GDM1 (cell line): Measurements from ENCODE around the gene CEACAM21.
"Not testable (repeated sequence)": the region's sequence is repeated elsewhere in the genome, so short reads cannot be mapped to it uniquely, and the experiment has no call there.

Experiments used
- DNase-seq: peaks from one replicate; lab custom pipeline; 2025; lab: John Stamatoyannopoulos, UW

CEACAM21 gene

DNA sequence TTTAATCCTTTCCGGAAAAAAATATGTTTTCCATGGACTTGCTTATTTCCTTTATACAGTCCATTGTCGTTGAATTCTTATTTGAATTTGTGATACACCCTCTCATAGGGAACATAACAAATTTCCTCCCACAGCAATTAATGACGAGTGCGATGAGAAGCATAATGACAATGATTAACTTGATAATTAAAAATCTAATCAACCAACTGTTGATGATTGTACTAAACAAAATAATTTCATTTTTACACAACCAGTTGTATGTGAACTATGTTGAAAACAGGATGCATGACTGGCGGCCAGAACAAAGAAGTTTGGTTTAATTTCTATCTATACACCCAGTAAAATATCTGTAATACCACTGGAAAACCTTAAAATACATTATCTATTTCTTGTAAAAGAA, 26.1 kb upstream of the CEACAM21 start:
- DNase-seq: no peak

DNA sequence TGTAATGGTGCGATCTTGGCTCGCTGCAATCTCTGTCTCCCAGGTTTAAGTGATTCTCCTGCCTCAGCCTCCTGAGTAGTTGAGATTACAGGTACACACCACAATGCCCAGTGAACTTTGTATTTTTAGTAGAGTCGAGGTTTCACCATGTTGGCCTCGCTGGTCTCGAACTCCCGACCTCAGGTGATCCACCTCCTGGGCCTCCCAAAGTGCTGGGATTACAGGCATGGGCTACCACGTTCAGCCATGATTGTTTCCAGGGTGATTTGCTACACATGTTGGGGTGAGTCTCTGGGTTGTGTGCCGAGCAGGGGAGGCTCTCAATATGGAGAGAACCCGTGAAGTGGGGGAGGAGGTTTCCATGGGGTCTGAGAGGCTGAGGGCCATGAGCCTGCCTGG, 24.8 kb upstream of the CEACAM21 start:
- no peak for DNase-seq

DNA sequence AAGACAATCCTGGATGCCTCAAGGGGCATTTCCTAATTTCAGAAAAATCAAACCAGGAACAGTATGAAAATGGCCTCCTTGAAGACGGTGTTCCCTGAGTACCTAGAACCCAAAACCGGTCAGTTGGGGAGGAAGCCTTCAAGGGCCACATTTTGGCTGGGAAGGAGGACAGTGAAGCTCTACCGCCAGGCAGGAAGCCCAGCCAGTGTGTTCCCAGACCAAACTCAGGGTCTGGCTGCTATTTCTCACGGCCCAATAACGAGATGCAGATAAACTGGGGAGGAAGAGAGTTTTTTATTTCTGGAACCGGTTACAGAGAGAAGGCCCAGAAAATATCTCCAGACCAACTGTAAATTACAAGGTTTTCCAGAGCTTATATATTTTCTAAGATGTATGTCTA, 24.3 kb upstream of the CEACAM21 start:
- DNase-seq: no peak

DNA sequence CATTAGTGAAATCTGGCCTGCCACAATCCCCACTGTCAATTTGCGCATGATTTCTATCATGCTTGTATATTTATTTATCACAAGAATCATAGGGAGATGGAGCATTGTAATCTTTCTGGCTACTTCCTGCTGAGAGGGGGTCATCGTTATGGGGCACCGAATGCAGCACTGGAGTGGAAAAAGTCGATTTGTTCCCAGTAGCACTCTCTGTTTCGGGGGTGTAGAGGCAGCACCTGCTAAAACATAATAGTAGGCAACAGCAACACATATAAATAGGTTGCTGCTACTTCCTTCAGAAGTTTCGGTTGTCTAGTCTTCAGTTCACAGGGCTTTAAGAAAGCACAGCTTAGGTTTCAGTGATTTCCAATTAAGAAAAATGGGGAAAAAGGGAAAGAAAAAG, 23.4 kb upstream of the CEACAM21 start:
- DNase-seq: no peak

DNA sequence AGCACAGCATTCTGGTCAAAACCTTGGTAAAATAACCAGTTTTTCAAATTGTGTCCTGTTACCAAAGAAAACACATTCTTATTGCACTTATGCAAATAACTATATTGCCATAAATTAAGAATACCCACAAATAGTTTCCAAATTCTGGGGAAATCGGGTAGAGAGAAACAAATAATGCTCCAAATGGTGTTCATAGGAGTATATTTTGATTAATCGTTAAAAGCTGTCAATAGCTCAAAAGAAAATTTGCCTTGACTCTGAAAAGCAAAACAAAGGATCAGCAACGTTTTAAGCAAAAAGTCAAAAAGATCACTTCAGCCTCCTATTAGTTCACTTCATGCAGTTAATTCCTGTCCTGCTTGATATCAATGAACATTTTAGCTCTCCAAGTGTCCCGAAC, 22.2 kb upstream of the CEACAM21 start:
- DNase-seq: no peak

DNA sequence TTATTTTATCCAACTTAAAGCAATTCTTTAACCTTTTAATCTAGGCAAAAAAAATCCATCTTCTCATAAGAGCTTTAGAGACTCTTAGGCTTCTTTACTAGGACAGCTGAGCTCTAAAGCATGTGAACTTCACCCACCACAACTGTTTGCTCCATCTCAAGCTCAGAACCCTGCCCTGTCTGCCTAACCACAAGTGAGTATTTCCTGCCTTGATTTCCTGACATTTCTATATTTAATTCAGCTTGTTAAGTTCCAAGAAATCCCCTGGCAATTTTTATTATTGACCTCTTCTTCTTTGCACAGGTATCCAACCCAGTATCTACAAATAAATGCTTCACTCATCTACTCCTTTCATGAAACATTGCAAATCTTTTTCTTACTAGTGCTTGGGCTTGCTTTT, 21.1 kb upstream of the CEACAM21 start:
- DNase-seq: peak; percentile 64

DNA sequence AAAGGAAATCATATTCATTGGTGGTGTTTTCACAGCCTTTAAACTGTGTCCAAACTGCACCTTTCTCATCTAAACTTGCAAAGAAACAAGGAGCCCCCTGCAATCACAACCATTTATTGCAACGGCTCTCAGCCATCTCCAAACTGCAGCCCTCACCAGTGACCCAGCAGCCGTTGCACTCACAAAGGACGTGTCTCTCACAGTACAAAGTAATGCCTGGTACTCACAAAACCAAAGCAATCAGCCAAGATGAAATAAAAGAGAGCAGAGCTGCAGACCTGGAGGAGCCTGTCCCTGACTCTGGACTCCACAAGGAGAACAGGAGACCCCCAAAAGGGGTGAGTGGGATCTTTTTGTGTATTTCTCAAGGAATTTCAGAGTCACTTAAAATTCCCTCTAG, 20.2 kb upstream of the CEACAM21 start:
- no peak for DNase-seq

DNA sequence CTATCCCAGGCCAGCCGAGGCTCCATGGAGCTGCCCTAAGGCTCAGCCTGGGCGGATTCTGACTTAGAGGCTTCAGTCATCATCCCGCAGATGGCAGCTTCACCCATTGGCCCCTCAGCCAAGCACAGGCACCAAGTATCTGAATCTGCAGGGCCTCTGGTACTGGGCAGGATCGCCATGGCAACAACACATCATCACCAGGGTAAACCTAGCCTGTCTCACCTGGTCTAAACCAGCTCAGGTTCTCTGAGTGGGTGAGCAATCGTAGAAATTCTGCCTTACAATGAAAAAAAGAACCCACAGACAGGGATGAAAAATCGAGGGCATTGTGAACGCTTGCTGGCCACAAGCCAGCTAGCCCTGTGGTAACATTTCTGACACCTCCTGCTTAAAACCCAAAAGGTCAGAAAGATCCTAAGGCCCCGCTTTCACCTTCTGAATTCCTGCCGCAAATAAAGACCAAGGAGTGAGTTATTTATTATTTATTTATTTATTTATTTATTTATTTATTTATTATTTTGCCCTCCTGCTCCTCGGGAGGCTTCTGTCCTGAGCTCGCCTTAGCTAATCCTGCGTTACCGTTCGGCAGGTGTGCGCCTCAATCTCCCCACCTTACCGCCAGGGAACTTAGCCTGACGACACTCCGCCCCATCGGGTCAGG, 12.0 kb upstream of the CEACAM21 start:
- no peak for DNase-seq

DNA sequence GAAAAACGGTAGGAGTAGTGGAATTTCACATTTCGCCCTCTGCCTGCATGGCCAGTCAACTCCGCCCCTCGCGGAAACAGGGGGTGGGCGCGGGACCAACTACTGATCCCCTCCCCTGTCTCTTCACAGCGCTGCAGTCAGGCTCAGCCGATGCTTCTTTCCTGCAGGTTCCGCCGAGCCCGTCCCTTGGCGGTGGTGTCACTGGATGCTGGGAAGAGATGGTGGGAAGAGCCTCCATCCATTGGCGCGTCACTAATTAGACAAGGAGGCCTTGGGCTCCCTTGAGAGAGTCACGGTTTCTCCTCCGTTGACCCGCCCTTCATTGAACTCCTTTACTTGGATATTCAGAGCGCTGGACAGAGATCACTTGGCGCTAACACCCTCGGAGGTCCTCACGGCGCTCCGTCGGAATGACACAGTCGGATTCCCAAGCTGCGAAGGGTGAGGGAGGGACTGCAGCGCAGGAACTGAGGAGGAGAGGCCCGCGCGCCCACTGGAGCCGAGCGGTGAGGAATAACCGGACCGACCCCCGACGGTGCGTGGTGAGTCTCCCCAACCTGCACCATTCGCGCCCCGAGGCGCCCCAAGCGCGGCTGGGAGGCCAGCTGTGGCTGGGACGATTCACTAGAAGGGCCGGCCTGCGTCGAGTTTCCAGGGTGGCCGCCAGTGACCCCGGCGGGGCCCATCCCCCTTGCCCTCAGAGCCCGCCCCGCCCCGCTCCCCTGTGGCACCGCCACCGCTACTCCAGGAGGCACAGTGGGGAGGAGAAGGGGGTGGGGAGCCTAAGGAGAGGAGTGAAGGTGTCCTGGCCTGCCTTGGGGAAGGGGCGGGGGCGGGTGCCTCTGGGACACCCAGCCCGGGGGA, 11.2 kb upstream of the CEACAM21 start:
- no peak for DNase-seq

DNA sequence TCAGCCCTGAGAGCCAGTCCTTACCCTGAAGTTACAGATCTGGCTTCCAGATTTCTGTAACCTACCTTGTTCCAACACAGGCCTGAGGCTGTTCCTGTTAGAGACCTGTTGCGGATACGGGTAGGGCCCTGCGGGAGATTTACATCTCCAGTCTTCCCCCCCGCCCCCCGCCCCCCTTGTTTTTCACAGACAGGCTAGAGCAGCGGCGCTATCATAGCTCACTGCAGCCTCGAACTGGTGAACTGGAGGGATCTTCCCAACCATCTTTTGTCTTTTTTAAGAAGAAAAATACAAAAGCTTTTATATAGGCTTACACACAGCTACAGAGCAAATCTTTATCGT, 10.6 kb upstream of the CEACAM21 start:
- no peak for DNase-seq

DNA sequence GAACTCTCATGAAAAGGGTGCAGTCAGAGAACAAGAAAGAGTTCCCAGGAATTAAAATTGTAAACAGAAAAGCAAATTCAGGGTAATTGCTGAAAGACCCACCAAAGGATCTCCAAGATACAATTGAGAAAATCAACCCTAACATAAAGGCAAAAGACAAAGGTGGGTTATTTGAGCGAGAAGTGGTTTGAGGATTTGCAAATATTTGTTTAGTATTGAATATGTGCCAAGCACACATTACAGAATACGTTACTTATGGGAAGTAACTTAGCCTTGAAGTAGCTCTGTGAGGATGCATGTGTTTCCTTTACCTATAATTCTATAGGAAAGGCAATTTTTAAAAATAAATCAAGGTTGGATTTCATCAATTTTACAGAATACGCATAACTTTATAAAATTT, 10.0 kb upstream of the CEACAM21 start:
- DNase-seq: no peak

DNA sequence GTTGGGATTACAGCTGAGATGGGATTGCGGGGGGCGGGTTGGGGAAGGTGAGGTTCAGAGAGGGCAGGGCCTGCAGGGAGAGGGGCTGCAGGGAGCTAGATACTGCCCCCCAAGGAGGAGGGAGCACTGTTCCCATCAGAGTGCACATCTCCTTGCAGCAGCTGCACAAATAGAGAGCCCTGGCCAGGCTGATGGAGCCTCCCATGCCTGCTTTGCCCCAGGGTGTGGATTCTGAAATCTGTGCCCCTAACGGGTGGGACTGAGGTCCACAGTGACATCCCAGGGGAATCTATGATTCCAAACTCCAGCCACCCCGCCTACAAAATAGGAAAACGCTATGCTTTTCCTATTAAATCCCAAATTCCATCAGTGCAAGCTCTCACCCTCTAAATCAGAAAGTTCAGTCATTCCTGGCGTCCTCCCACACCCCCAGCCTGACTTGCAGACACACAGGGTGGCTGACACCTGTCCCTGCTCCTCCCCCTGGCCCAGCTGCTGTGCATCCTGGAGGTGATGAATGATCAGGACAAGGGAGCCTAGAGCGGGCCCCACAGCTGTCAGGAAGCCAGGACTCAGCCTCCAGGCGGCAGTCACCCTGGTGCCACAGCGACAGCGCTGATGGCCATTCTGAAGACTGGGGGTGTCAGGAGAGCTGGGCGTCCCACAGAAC, 6.3 kb upstream of the CEACAM21 start:
- DNase-seq: no peak

DNA sequence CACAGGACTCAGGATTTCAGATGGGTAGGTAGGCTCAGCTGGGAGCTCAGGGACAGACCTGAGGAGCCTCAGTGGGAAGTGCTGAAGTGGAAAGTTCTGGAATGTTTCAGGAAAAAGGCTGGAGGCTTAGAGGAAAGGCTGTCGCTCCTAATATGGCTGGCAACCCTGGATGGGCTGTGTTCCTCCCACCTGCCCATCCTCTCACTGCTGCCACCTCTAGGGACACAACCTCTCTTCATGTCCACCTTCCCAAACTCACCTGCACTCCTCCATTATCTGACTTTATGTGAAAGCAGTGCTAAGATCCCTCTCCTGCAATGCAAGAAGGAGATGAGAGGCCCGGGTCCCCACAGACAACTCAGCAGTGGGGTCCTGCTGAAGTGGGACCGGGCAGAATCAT, 5.8 kb upstream of the CEACAM21 start:
- DNase-seq: no peak

DNA sequence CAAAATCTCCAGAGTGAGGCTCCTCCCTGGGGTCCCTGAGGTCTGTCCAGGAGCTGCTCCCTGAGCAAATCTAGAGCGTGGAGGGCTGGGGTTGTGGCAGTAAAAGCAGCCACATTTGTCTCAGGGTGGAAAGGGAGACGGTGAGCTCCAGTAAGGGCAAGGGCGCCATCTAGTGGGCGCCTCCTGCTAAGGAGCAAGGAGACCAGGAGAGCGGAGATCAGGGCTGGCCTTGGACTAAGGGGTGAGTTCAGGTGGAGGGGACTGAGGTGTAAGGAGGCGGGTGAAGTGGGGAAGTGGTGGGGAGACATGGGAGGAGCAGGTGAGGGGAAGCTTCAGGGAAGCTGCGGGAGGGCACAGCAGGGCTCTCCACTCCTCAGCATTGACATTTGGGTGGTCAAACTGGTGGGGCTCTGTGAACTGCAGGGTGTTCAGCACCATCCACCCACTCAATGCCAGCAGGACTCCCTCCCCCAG, 5.3 kb upstream of the CEACAM21 start:
- peak; percentile 74 for DNase-seq

DNA sequence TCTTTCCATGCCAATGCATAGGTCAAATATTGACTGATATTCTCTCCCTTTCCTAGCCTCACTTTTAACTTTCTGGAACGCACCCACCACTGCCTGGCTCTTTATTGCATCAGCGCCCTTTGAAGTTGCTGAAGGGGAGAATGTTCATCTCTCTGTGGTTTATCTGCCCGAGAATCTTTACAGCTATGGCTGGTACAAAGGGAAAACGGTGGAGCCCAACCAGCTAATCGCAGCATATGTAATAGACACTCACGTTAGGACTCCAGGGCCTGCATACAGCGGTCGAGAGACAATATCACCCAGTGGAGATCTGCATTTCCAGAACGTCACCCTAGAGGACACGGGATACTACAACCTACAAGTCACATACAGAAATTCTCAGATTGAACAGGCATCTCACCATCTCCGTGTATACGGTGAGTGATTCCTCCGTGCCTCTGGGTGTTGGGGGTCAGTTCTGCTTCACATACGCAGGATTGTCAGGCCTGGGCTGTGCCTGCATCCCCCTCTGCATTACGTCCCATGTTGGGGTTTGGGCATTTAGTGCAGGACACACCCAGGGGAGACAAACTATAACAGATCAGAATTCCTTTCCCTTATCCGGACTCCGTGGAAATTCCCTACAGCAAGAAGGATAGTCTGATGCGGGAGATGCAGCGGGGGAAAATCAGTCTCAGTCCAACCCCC, 1.3 kb downstream of the CEACAM21 start:
- no peak for DNase-seq

DNA sequence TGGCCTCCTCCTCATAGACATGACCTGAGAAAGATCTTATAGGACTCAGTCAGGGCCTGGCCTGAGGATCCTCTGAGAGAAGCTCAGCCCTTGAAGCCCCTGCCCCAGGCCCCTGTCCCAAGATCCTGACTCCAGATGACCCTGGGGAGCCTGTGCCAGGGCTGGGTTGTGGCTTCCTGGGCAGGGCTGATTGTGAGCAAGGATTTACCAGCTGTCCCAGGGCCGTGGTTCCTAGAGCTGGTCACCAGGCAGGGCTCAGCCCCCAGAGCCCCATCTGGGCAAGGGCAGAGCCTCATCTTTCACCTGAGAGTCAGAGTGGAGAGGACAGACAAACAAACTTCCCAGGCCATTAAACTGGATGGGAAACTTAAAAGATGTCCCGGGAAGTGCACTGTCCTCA, 1.9 kb downstream of the CEACAM21 start:
- no peak for DNase-seq

DNA sequence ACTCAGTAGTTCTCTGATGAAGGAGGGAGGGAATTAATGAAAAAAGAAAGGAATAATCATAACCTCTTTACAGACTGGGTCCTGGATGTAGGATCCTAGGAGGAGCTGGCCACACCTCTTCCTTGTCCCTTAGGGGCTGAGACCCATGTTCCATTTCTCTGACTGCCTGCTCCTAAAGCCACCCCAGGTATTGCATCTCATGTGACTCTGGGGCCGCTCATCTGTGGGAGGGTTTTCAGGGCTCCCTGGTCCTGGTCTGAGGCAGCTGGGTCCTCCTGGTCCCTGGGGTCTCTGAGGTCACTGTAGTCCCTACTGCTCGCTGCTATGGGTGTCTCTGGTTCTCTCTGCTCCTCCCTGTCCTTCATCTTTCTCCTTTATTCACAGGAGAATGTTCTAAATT, 2.9 kb downstream of the CEACAM21 start:
- no peak for DNase-seq

DNA sequence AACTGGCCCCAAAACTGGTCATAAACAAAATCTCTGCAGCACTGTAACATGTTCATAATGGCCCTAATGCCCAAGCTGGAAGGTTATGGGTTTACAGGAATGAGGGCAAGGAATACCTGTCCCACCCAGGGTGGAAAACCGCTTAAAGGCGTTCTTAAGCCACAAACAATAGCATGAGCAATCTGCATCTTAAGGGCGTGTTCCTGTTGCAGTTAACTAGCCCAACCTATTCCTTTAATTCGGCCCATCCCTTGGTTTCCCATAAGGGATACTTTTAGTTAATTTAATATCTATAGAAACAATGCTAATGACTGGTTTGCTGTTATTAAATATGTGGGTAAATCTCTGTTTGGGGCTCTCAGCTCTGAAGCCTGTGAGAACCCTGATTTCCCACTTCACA, 5.1 kb downstream of the CEACAM21 start:
- DNase-seq: not testable (repeated sequence)

DNA sequence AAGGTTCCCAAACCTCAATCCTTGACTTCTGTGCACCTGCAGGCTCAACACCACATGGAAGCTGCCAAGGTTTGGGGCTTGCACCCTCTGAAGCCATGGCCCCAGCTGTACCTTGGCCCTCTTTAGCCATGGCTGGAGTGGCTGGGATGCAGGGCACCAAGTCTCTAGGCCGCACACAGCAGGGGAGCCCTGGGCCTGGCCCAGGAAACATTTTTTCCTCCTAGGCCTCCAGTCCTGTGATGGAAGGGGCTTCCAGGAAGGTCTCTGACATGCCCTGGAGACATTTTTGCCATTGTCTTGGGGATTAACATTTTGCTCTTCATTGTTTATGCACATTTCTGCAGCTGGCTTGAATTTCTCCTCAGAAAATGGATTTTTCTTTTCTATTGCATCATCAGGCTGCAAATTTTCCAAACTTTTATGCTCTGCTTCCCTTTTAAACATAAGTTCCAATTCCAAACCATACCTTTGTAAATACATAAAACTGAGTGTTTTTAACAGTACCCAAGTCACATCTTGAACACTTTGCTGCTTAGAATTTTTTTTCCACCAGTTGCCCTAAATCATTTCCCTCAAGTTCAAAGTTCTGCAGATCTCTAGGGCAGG, 6.7 kb downstream of the CEACAM21 start:
- DNase-seq: not testable (repeated sequence)

DNA sequence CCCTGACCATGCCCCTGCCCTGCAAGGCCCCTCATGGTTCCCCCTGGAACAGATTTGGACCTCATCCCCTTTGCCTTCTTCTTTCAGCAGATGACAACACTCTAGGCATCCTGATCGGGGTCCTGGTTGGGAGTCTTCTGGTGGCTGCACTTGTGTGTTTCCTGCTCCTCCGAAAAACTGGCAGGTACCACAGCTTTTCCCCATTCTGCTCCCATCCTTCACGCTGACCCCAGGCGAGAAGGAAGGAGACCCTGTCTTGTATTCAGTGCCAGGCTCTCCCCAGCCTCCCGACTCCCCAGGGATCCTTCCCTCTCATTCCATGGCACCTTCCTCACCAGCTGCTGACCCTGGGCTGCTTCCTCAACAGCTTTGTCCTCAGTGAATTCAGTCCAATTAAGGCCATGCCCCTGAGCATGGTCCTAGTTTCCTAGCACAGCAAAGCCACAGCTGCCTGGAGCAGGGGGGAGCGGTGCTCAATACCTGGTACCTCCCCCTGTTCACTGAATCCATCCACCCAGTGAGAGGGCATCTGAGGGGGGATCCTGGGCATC, 8.4 kb downstream of the CEACAM21 start:
- no peak for DNase-seq

DNA sequence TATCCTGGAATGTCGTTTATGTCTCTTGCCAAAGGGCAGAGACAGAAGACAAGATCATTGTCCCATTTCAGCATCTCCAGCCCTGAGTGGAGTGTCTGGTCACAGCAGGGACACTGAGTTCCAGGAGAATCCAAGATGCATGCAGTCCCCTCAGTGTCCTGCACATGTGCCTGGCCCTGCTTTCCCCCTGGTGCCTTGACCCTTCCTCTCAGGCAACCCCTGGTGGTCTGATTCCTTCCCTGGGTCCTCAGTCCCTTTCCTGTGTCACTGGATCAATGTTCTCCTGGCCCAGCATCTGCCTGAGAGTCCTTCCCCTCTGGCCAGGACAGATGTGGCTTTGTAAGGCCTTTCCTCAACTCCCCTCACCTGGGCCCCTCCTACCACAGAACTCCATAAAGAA, 9.0 kb downstream of the CEACAM21 start:
- DNase-seq: no peak

DNA sequence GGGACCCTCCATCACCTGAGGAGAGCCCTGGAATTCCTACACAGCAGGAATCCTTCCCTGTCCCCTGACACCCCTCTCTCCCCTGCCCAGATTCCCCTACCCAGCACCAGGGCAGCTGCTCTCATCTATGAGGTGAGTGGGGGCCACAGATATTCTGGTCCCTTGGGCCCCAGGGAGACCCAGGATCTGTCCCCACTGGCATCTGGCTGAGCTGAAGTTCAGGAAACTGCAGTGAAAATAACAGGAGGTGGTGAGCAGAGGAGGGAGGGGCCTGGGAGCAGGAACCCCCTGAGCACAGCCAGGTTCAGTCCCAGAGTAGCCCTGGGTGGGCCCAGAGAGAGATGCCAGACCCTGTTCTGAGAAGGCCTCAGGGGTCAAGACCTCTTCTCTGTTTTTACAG, 10.1 kb downstream of the CEACAM21 start:
- DNase-seq: no peak
